Spinal cord (tissue), 10 donors: ENCODE measurements around the gene BCAS4. TPM values are rescaled to one million over a fixed set of nuclear protein-coding genes. Genes with fewer than 3 reads are reported as not detected.
"Not testable (repeated sequence)": the region's sequence is repeated elsewhere in the genome, so short reads cannot be mapped to it uniquely, and the experiment has no call there.

Source experiments
- DNase-seq, 6 donors: peaks; one replicate each; pipeline versions ENCODE4 v3.0.0 to v3.0.0-alpha.2; 2013 to 2015; ENCODE audit warnings: low spot score in 6 of 6, low read depth in 4 of 6
- H3K27ac ChIP-seq: one replicate; pipeline ENCODE4 v1.5.1; 2013; ENCODE audit warnings: low read depth, low read length, control low read depth
- H3K27me3 ChIP-seq: one replicate; pipeline ENCODE4 v1.6.1; 2013; ENCODE audit warnings: low read length; ENCODE audit not compliant: control insufficient read depth, insufficient read depth
- H3K36me3 ChIP-seq: one replicate; pipeline ENCODE4 v1.6.1; 2013; ENCODE audit warnings: low read length; ENCODE audit not compliant: control insufficient read depth, insufficient read depth
- H3K4me1 ChIP-seq: one replicate; pipeline ENCODE4 v1.6.1; 2013; ENCODE audit warnings: low read length; ENCODE audit not compliant: control insufficient read depth, insufficient read depth
- H3K4me3 ChIP-seq: one replicate; pipeline ENCODE4 v1.5.1; 2013; ENCODE audit warnings: low read depth, low read length, control low read depth
- H3K9me3 ChIP-seq: one replicate; pipeline ENCODE4 v1.6.1; 2013; ENCODE audit warnings: low read length; ENCODE audit not compliant: control insufficient read depth, insufficient read depth
- WGBS: methylation state at CpG from one replicate; pipeline ENCODE4 v1.1.5; 2013; ENCODE audit warnings: missing lambda C conversion rate; ENCODE audit not compliant: insufficient coverage; 5-methylcytosine and 5-hydroxymethylcytosine counted together
- polyA plus RNA-seq, 2 donors: library from polyadenylated mRNA; unstranded; fragments of 120-200 nt; gene quantifications; one replicate each; pipeline ENCODE4 v1.2.1, GENCODE V29; 2013; ENCODE audit not compliant: insufficient read length in 2 of 2
- total RNA-seq, 2 donors: library from RNA; depleted of rRNA in 1 of 2; stranded (reverse); fragments of 120-200 nt in 1 of 2; fragments of >200 nt in 1 of 2; gene quantifications; one replicate each; pipeline versions ENCODE4 v1.2.3 to v1.2.4, GENCODE V29; 2013 to 2014
- donor health status: healthy.

BCAS4 gene
- total and polyA plus RNA-seq, 4 donors: 7.8 to 16.6 (median 14.3) TPM

DNA sequence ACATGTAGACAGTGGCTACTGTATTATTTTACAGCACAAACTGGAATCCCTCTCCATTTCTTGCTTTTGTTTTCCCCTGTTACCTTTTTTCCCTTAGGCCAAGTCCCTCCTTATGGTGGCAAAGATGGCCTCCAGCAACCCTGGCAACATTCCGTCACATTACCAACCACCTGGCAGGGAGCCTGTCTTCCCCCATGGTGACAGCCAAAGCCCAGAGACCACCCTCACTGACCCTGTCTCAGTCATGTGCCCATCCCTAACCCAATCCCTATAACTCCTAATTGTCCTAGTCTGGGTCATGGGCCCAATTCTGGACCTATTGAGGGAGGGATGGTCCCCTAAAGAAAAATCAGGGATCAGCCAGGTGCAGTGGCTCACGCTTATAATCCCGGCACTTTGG is 35.9 kb upstream of the BCAS4 start:
- no peaks in the 10 kb centered on the region for H3K27me3 ChIP-seq
- no peak overlapping the region for H3K27ac ChIP-seq
- no peak for DNase-seq
- H3K4me1 ChIP-seq: peaks cover 12% of the 10 kb centered on the region
- H3K9me3 ChIP-seq: no peaks in the 10 kb centered on the region
- no peak overlapping the region for H3K4me3 ChIP-seq
- 80% methylated on average over 3 of the region's 3 CpGs for WGBS
- H3K36me3 ChIP-seq: no peaks in the 10 kb centered on the region

DNA sequence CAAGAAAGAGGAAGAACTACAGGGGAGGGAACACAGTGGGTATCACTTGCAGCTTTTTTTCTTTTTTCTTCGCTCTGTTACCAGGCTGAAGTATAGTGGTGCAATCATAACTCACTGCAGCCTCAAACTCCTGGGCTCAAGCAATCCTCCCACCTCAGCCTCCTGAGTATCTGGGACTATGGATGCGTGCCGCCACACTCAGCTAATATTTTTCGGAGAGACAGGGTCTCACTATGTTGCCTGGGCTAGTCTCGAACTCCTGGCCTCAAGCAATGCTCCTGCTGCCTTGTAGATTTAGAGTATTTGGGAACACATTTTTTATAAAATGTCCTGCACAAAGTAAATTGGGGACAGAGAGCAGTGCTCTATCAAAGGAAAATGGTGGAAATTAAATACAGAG is 35.2 kb upstream of the BCAS4 start:
- WGBS: 70% methylated on average over 2 of the region's 5 CpGs
- DNase-seq: no peak
- Histone ChIP-seq H3K27me3 (no peaks in the 10 kb centered on the region), H3K9me3 (no peaks in the 10 kb centered on the region), H3K36me3 (no peaks in the 10 kb centered on the region), H3K4me3 (no peak overlapping the region), H3K27ac (no peak overlapping the region), H3K4me1 (peaks cover 12% of the 10 kb centered on the region)

DNA sequence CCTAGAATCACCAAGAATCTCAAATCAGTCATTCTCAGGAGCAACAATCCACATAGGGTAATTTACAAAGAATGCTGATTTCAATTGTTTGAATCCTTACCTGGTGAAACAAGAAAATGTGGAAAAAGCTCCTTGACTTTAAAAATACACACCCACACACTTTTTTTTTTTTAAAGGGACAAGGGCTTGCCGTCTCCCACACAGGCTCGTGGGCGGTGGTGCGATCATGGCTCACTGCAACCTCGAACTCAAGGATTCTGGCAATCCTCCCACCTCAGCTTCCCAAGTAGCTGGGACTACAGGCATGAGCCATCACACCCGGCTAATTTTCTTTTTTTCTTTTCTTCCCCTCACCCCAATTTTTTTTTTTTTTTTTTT is 32.8 kb upstream of the BCAS4 start:
- H3K36me3 ChIP-seq: no peaks in the 10 kb centered on the region
- 84% methylated on average over 5 of the region's 6 CpGs for WGBS

DNA sequence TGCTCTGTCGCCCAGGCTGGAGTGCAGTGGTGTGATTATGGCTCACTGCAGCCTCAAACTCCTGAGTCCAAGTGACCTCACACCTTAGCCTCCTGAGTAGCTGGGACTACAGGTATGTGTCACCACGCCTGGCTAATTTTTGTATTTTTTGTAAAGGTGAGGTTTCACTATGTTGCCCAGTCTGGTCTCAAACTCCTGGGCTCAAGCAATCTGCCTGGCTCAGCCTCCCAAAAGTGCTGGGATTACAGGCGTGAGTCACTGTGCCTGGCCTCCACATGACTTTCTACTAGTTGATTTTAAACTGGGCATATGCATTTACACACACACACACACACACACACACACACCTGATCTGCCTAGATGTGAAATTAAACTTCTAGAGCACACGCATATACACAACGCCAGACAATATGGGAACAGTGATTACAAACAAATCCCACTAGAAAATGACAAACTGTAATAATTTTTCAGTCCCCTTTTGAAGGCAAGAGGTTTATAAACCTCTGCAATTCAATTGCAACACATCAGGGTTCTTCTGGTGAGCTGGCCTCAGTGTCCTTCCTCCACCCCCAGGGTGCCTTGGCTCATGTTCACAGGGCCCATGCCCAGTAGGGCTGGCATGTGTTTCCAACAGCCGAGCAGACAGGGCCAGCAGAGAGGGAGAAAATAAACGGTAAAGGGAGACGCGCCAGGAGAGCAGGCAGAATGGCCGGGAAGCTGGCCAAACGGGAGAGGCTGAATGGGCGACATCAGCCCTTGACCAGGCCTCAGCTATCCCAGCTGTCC is 32.2 kb upstream of the BCAS4 start:
- peak; percentile 49 to 93 (median 72) for DNase-seq
- no peak overlapping the region for H3K27ac ChIP-seq

More for the DNA sequence above, 32.8 kb upstream of the BCAS4 start:
- Histone ChIP-seq H3K4me1 (peaks cover 12% of the 10 kb centered on the region), H3K27ac (no peak overlapping the region), H3K9me3 (no peaks in the 10 kb centered on the region), H3K4me3 (no peak overlapping the region), H3K27me3 (no peaks in the 10 kb centered on the region)
- DNase-seq: no peak

DNA sequence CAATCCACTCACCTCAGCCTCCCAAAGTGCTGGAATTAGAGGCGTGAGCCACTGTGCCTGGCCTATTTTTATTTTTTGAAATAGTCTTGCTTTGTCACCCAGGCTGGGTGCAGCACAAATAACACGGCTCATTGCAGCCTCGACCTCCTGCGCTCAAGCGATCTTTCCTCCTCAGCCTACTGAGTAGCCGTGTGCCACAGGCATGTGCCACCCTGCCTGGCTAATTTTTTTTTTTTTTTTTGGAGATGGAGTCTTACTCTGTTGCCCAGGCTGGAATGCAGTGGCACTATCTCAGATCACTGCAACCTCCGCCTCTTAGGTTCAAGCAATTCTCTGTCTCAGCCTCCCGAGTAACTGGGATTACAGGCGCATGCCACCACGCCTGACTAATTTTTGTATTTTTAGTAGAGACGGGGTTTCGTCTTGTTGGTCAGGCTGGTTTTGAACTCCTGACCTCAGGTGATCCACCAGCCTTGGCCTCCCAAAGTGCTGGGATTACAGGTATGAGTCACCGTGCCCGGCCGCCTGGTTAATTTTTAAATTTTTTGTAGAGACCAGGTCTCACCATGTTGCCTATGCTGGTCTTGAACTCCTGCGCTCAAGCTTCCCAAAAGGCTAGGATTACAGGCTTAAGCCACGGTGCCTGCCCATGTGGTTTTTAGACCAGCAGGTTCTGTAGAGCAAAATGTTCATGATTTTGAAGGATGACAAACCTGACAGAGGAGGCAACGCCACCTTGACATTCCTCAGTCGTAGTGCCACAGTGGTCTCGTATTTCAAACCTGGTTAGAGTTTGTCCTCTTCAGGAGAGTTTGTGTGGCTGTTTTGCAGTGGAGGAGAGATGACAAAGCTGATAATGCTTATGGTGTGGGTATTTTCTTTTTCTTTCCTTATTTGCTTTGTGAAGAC is 31.1 kb upstream of the BCAS4 start:
- peaks cover 12% of the 10 kb centered on the region for H3K4me1 ChIP-seq
- WGBS: 90% methylated on average over 18 of the region's 20 CpGs
- not testable (repeated sequence) for H3K27ac ChIP-seq, DNase-seq, H3K36me3 ChIP-seq, H3K4me3 ChIP-seq, H3K9me3 ChIP-seq, H3K27me3 ChIP-seq

More for the DNA sequence above, 32.2 kb upstream of the BCAS4 start:
- Histone ChIP-seq H3K36me3 (no peaks in the 10 kb centered on the region), H3K27me3 (no peaks in the 10 kb centered on the region), H3K9me3 (no peaks in the 10 kb centered on the region), H3K4me3 (no peak overlapping the region), H3K4me1 (peaks cover 12% of the 10 kb centered on the region)
- 50% methylated on average over 6 of the region's 12 CpGs for WGBS

DNA sequence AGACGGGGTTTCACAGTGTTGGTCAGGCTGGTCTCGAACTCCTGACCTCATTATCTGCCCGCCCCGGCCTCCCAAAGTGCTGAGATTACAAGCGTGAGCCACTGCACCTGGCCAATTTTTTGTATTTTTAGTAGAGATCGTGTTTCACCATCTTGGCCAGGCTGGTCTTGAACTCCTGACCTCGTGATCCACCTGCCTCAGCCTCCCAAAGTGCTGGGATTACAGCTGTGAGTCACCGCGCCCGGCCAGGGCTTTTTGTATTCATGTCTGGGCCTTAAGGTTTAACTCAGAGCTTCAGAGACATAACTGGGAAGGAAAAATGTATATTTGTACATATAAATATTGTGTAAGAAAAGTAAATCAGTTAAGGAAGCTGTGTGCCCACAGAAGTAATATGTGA is 29.6 kb upstream of the BCAS4 start:
- not testable (repeated sequence) for H3K27me3 ChIP-seq, DNase-seq, H3K9me3 ChIP-seq, H3K27ac ChIP-seq, H3K4me3 ChIP-seq, H3K36me3 ChIP-seq
- H3K4me1 ChIP-seq: peaks cover 12% of the 10 kb centered on the region
- 89% methylated on average over 5 of the region's 10 CpGs for WGBS

DNA sequence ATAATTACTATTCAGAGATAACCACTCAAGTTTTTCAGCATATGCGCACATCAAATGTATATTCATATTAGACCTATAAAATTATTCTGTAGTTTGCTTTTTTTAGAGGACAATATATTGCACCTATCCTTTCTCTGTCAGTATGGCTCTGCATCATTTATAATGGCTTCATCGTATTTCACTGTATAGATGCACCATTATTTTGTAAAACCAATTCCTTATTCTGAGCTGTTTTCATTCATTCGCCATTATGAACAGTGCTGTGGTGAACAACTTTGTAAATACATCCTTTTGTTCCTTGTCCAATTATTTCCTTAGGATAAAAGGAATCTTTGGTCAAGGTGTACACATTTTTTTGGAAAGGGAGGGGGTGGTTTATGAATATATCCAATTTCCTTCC is 29.2 kb upstream of the BCAS4 start:
- no CpG with 5 or more reads among the region's 3 CpGs for WGBS
- H3K4me1 ChIP-seq: peaks cover 12% of the 10 kb centered on the region
- H3K9me3 ChIP-seq: no peaks in the 10 kb centered on the region
- H3K27ac ChIP-seq: no peak overlapping the region
- no peak overlapping the region for H3K4me3 ChIP-seq
- no peak for DNase-seq
- no peaks in the 10 kb centered on the region for H3K36me3 ChIP-seq
- no peaks in the 10 kb centered on the region for H3K27me3 ChIP-seq

DNA sequence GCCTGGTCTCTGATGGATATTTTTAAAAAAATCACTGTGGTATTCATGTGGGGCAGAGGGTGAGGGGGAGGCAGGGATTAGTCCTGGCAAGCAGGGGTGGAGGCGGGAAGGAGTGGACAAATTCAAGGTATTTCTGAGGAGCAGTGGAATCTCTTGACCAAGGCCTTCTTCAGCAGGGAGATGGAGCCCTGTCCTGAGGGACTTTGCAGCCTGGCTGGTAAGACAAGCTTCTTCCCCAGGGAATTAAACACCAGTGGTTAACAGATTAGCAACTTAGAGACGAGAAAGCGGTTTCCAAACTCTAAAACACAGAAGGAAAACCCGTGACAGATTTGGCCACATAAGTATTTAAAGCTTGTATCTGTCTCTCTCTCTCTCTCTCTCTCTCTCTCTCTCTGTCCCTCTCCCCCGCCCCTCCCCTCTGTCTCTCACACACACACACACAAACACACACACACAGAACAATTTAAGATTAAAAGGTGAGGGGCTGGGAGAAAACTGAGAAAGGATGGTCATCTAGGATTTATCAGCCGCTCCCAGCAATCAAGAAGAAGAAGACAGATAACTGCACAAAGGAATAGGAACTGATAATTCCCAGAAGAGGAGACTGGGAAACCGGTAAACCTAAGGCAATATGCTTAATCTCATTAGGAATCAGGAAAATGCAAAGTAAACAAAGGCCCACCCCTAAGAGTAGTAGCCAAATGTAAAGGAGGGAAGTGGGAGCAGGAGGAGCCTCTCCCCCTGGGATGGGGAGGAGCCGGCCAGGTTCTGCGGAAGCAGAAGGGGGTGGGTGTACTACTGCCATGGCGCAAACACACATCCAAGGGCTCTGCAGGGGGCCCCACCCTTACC is 27.7 kb upstream of the BCAS4 start:
- not testable (repeated sequence) for H3K9me3 ChIP-seq, H3K27ac ChIP-seq, H3K36me3 ChIP-seq, H3K27me3 ChIP-seq, H3K4me3 ChIP-seq
- peaks cover 11% of the 10 kb centered on the region for H3K4me1 ChIP-seq
- 100% methylated on average over 1 of the region's 10 CpGs for WGBS
- peak in 1 of 6 donors; percentile 12 for DNase-seq

DNA sequence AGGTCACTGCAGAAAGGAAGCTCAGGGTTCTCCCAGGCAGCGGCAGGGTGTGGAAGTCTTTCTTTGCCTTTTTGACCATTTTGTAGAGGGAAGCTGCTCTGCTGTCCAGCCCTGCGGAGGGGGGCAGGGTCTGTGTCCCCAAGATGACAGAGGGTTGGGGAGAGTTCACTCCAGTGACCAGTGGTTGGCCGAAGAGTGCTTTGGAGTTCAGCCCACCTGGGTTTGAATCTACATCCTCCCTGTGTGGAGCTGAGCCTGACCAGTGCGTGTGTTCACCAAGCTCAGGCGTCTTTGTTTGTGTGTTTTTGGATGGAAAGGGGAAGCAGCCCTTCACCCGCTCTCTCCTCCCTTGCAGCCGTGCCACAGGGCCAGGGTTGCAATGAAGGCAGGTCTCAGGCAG is 25.9 kb upstream of the BCAS4 start:
- no CpG with 5 or more reads among the region's 7 CpGs for WGBS
- not testable (repeated sequence) for H3K27me3 ChIP-seq, H3K27ac ChIP-seq, H3K36me3 ChIP-seq, H3K9me3 ChIP-seq, DNase-seq, H3K4me1 ChIP-seq, H3K4me3 ChIP-seq
